C4-2B (cell line): Measurements from ENCODE around the gene HHIPL1.

ENCODE experiments used
- ZFX ChIP-seq: fragments of 450-650 bp; IDR thresholded peaks from 2 replicates; pipeline ENCODE4 v1.6.1; 2017
- TF ChIP-seq, protein P1 (sequence below): fragments of 450-650 bp; conservative IDR thresholded peaks from 2 replicates; pipeline ENCODE4 v1.5.1; 2017; ENCODE audit warnings: mild to moderate bottlenecking

- TF ChIP-seq, protein P1, sequence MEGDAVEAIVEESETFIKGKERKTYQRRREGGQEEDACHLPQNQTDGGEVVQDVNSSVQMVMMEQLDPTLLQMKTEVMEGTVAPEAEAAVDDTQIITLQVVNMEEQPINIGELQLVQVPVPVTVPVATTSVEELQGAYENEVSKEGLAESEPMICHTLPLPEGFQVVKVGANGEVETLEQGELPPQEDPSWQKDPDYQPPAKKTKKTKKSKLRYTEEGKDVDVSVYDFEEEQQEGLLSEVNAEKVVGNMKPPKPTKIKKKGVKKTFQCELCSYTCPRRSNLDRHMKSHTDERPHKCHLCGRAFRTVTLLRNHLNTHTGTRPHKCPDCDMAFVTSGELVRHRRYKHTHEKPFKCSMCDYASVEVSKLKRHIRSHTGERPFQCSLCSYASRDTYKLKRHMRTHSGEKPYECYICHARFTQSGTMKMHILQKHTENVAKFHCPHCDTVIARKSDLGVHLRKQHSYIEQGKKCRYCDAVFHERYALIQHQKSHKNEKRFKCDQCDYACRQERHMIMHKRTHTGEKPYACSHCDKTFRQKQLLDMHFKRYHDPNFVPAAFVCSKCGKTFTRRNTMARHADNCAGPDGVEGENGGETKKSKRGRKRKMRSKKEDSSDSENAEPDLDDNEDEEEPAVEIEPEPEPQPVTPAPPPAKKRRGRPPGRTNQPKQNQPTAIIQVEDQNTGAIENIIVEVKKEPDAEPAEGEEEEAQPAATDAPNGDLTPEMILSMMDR, result no peak
- no peak for TF ChIP-seq ZFX
Measured at GRCh38 chr14:99674776-99675381, 29.9 kb downstream of the HHIPL1 start.
